IPS DF 6.9 (cell line): ENCODE results near the gene CFAP206.

ENCODE experiments used
- DNase-seq: peaks from one replicate; pipeline ENCODE4 v3.0.0-alpha.2; 2013; ENCODE audit warnings: low read depth, low spot score
- H3K27ac ChIP-seq: one replicate; pipeline ENCODE4 v1.5.1; 2013; ENCODE audit warnings: low read length, control low read depth
- H3K27me3 ChIP-seq: 2 replicates; pipeline ENCODE4 v1.6.1; 2013; ENCODE audit warnings: mild to moderate bottlenecking, low read length; ENCODE audit not compliant: control insufficient read depth, insufficient read depth
- H3K36me3 ChIP-seq: 2 replicates; pipeline ENCODE4 v1.6.1; 2013; ENCODE audit warnings: low read length; ENCODE audit not compliant: control insufficient read depth, insufficient read depth
- H3K4me1 ChIP-seq: 2 replicates; pipeline ENCODE4 v1.6.1; 2013; ENCODE audit warnings: low read length; ENCODE audit not compliant: control insufficient read depth, insufficient read depth
- H3K4me3 ChIP-seq: 2 replicates; pipeline ENCODE4 v1.5.1; 2013; ENCODE audit warnings: mild to moderate bottlenecking, low read length
- H3K9me3 ChIP-seq: 2 replicates; pipeline ENCODE4 v1.6.1; 2013; ENCODE audit warnings: low read length, inconsistent platforms; ENCODE audit not compliant: control insufficient read depth, insufficient read depth
- WGBS: extraction: QIAGEN DNeasy Blood & Tissue Kit; methylation state at CpG from one replicate; pipeline ENCODE4 v1.1.7; 2013; ENCODE audit warnings: mixed read lengths, missing lambda C conversion rate; ENCODE audit not compliant: insufficient read length, insufficient coverage; 5-methylcytosine and 5-hydroxymethylcytosine counted together

Gene CFAP206

DNA sequence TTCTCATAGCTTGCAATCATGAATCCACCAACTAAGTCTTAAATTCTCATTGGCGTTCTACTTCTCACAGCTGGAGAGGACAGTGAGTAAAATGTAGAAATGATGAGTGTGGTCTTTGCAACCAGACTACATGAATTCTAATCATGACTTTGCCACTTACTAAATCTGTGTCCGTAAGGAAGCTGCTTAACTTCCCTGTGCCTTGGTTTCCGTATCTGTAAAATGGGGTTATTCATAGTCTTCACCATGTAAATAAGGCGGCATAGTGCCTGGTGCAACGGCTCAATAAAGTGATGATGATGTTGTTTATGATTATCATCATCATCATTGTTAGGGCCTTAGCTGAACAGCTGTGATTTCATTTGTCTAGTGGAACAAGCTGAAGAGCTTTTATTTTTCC lies 12.6 kb downstream of the CFAP206 start:
- Histone ChIP-seq H3K4me3 (no peak overlapping the region), H3K9me3 (no peaks in the 10 kb centered on the region), H3K4me1 (no peaks in the 10 kb centered on the region), H3K27me3 (no peaks in the 10 kb centered on the region), H3K27ac (no peak overlapping the region), H3K36me3 (no peaks in the 10 kb centered on the region)
- no peak for DNase-seq
- no CpG with 5 or more reads among the region's 5 CpGs for WGBS

GRCh38 chr6:87421576-87421975 lies 13.8 kb downstream of the CFAP206 start:
- no peaks in the 10 kb centered on the region for H3K9me3 ChIP-seq
- no peaks in the 10 kb centered on the region for H3K27me3 ChIP-seq
- H3K27ac ChIP-seq, result no peak overlapping the region
- no CpG with 5 or more reads among the region's 2 CpGs for WGBS
- no peaks in the 10 kb centered on the region for H3K4me1 ChIP-seq
- no peaks in the 10 kb centered on the region for H3K36me3 ChIP-seq
- DNase-seq, result no peak
- H3K4me3 ChIP-seq, result no peak overlapping the region

DNA sequence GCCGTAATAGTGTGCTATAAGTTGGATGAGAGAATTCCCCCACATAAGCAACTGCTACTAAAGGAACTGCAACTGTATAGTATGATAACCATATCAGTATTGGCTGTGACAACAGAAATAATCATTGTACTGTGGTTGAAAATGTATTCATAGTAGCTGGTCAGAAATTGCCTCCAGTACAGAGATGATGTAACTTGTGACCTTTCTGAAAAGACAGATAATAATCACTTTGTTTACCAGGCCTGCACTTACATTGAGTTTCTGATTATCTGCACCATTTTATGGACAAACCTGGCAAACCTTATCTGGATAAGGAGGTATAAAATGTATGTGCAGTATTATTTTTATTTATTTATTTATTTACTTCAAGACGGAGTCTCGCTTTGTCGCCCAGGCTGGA lies 19.0 kb downstream of the CFAP206 start:
- no CpG with 5 or more reads among the region's 4 CpGs for WGBS
- H3K9me3 ChIP-seq, result no peaks in the 10 kb centered on the region
- no peaks in the 10 kb centered on the region for H3K4me1 ChIP-seq

GRCh38 chr6:87430499-87430898 lies 22.7 kb downstream of the CFAP206 start:
- no peaks in the 10 kb centered on the region for H3K4me1 ChIP-seq
- H3K36me3 ChIP-seq, result no peaks in the 10 kb centered on the region
- WGBS, result no CpG with 5 or more reads among the region's 3 CpGs
- no peaks in the 10 kb centered on the region for H3K9me3 ChIP-seq
- H3K27ac ChIP-seq, result no peak overlapping the region
- no peak overlapping the region for H3K4me3 ChIP-seq
- H3K27me3 ChIP-seq, result no peaks in the 10 kb centered on the region
- no peak for DNase-seq

More for the DNA sequence above, 19.0 kb downstream of the CFAP206 start:
- Histone ChIP-seq H3K36me3 (no peaks in the 10 kb centered on the region), H3K27ac (no peak overlapping the region), H3K27me3 (no peaks in the 10 kb centered on the region), H3K4me3 (no peak overlapping the region)
- DNase-seq, result no peak

DNA sequence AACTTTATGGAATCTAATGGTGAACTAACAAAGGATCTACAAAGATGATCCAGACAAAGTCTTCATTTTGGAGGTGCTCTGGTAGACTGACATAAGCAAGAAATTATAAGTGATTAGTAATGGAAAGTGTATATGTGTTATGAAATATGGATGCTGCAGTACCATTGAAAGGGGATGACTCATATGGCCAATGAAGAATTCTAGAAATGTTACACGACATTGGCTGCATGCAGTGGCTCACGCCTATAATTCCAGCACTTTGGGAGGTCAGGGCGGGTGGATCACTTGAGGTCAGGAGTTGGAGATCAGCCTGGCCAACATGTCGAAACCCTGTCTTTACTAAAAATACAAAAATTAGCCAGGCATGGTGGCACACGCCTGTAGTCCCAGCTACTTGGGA lies 23.5 kb downstream of the CFAP206 start:
- Histone ChIP-seq H3K4me3 (no peak overlapping the region), H3K4me1 (no peaks in the 10 kb centered on the region), H3K9me3 (no peaks in the 10 kb centered on the region), H3K27me3 (no peaks in the 10 kb centered on the region), H3K27ac (no peak overlapping the region), H3K36me3 (no peaks in the 10 kb centered on the region)
- WGBS, result no CpG with 5 or more reads among the region's 5 CpGs
- DNase-seq, result no peak

DNA sequence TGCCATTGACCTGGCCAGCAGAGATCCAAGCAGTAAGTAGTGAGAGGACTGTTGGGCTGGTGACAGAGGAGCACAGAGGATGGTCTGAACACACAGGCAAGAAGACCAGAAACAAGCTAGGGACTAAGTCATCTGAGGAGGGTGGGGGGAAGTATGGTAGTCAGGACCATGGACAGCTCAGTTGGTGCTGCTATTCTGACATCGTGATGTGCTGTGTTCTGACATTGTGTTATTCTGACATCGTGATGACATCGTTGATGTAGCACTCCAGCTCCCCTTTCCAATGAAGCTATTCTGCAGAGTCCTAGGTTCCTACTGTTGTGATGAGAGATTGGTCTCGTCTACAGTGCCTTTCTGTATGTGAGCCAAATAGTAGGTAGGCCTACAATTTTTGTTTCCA lies 28.7 kb downstream of the CFAP206 start:
- peak; percentile 70 for DNase-seq
- Histone ChIP-seq H3K27ac (no peak overlapping the region), H3K27me3 (no peaks in the 10 kb centered on the region), H3K4me1 (no peaks in the 10 kb centered on the region), H3K9me3 (no peaks in the 10 kb centered on the region), H3K36me3 (no peaks in the 10 kb centered on the region), H3K4me3 (no peak overlapping the region)
- no CpG with 5 or more reads among the region's 4 CpGs for WGBS

DNA sequence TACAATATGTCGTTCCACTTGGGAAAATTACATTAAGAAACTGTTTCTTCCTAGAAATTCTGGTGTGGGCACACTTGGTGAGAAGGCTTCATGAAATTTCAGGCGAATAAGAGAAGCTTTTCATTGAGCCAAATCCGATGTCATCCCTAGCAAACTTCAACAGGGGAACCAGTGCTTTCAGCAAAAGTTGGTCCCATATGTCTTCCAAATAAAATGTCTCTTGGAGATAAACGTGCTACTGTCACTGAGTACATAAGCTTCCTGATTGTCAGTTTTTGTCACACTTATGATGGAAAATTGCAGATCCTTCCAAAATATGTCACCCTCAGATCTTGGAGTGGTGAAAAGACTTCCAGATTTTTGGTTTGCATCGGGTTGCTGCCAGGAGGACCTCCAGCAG lies 33.9 kb downstream of the CFAP206 start:
- Histone ChIP-seq H3K4me1 (peaks cover 1% of the 10 kb centered on the region; the same call in 1 of the 2 replicates), H3K9me3 (no peaks in the 10 kb centered on the region), H3K27ac (no peak overlapping the region), H3K4me3 (no peak overlapping the region), H3K27me3 (no peaks in the 10 kb centered on the region), H3K36me3 (no peaks in the 10 kb centered on the region)
- DNase-seq, result no peak
- WGBS, result no CpG with 5 or more reads among the region's 5 CpGs

DNA sequence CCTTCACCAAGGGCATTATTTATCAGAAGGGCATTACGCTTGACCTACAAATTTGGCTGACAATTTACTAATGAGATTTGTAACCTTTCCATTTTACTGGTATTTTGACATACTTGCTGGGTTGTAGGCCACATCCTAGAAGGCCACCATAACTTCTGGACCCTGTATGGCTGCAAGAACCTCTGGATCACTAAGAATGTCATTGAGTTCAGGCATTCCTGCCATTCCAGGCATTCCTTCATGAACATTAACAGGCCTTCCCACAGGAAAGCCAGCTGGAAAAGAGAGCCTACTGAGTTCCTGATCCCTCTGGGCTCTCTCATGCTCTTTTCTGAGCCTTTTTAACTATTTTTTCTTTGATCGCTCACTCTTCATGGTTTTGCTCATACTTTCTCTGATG lies 36.6 kb downstream of the CFAP206 start:
- no peaks in the 10 kb centered on the region for H3K27me3 ChIP-seq
- H3K4me3 ChIP-seq, result no peak overlapping the region
- peak; percentile 37 for DNase-seq
- H3K36me3 ChIP-seq, result no peaks in the 10 kb centered on the region
- no peaks in the 10 kb centered on the region for H3K9me3 ChIP-seq
- H3K27ac ChIP-seq, result no peak overlapping the region
- no CpG with 5 or more reads among the region's 2 CpGs for WGBS
- peaks cover 1% of the 10 kb centered on the region; the same call in 1 of the 2 replicates for H3K4me1 ChIP-seq

GRCh38 chr6:87465051-87465450 lies 57.3 kb downstream of the CFAP206 start:
- no peaks in the 10 kb centered on the region for H3K4me1 ChIP-seq
- H3K4me3 ChIP-seq, result no peak overlapping the region
- H3K36me3 ChIP-seq, result no peaks in the 10 kb centered on the region
- no CpG with 5 or more reads among the region's 2 CpGs for WGBS
- no peak for DNase-seq
- no peak overlapping the region for H3K27ac ChIP-seq
- H3K9me3 ChIP-seq, result no peaks in the 10 kb centered on the region
- no peaks in the 10 kb centered on the region for H3K27me3 ChIP-seq

DNA sequence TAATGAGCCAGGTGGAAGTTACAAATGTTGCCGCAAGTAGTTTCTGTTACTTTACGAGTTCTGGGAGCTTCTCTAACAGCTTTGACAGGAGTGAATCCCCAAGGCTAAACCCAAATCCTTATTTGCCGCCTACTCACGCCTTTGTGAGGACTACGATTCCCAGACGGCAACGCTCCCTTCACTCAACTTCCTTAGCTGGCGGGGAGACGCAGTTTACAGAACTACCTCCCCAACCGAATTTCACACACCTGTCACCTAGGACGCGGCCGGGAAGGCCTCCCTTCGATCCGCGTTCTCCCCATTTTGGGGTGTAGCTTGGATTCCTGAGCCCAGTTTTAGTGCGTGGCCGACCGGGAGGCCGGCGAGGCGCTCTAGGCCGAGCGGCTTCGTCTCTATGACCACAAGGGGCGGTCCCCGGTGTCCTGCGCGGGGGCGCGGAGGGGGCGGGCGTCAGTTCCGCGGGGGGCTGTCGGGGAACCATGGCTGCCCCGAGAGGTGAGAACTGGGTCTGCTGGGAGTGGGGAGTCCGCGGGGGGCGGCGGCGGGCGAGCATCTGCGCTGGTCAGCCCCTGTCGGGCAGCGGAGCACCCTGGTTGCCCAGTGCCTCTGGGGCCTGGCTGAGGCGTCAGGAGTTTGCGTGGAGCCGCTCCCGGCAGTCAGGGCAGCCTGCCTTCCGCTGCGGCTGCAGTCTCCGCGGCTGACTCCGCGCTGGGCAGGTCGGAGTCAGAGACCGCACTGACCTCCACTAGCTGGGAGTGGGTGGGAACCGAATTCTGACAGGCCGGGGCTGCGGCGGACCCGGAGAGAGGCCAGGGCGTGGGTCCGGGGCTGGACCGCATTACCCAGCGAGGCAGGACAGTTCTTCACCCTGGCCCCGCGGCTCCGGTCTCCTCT lies 65.0 kb downstream of the CFAP206 start, which contains the start of gene SLC35A1:
Gene SLC35A1, plus strand, starts transcription at position 450 of the 894 bp plus-strand sequence. Its CDS starts 30 bp downstream, at position 480.
- DNase-seq, result peak; percentile 61
- Histone ChIP-seq H3K4me1 (no peaks in the 10 kb centered on the region), H3K4me3 (peak within 1 kb of the TSS; percentile 76), H3K36me3 (no peaks in the 10 kb centered on the region), H3K27ac (no peak within 1 kb of the TSS), H3K27me3 (no peaks in the 10 kb centered on the region), H3K9me3 (no peaks in the 10 kb centered on the region)
- no CpG with 5 or more reads among the region's 70 CpGs for WGBS
